Measurements from ENCODE around the gene SPATA19. TPM values are rescaled to one million over a fixed set of nuclear protein-coding genes. Genes with fewer than 3 reads are reported as not detected.

The SPATA19 gene, protein sequence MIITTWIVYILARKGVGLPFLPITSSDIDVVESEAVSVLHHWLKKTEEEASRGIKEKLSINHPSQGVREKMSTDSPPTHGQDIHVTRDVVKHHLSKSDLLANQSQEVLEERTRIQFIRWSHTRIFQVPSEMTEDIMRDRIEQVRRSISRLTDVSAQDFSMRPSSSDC
- total RNA-seq, result not detected in 2 replicates

DNA sequence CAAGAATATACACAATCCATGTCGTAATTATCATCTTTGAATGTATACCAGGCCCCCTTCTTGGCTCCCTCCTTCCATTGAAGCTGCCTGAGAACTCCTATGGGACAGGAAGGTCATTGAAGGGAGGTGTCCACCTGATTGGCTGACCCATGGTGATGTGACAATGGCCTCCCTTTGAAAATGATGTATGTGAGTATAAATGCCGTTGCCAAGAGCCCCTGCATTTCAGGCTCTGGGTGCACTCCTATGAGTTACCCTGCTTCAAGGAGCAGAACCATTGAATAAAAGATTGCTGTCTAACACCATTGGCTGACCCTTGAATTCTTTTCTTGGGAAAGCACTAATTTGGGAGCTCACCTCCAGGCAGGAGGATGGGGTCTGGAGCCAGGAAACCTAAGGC is at the start of gene SPATA19:
Gene SPATA19, minus strand, starts transcription at position 101 of the 400 bp plus-strand sequence. Its CDS starts 67 bp downstream, at position 34.
- TF ChIP-seq, protein P1, sequence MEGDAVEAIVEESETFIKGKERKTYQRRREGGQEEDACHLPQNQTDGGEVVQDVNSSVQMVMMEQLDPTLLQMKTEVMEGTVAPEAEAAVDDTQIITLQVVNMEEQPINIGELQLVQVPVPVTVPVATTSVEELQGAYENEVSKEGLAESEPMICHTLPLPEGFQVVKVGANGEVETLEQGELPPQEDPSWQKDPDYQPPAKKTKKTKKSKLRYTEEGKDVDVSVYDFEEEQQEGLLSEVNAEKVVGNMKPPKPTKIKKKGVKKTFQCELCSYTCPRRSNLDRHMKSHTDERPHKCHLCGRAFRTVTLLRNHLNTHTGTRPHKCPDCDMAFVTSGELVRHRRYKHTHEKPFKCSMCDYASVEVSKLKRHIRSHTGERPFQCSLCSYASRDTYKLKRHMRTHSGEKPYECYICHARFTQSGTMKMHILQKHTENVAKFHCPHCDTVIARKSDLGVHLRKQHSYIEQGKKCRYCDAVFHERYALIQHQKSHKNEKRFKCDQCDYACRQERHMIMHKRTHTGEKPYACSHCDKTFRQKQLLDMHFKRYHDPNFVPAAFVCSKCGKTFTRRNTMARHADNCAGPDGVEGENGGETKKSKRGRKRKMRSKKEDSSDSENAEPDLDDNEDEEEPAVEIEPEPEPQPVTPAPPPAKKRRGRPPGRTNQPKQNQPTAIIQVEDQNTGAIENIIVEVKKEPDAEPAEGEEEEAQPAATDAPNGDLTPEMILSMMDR (IDR thresholded peaks at IDR 0.05; ENCODE audit: insufficient read depth, low read length, severe bottlenecking), result no peak
- H3K36me3 ChIP-seq (ENCODE audit: control insufficient read depth, insufficient read depth, low read length), result no peaks in the 10 kb centered on the region
- no peaks in the 10 kb centered on the region for H3K27me3 ChIP-seq (ENCODE audit: control insufficient read depth, insufficient read depth, low read length)
- H3K4me3 ChIP-seq (ENCODE audit: low read depth, low read length), result no peak within 1 kb of the TSS
- DNase-seq (ENCODE audit: low read depth) (no peak), FAIRE-seq (no peak)

GRCh38 chr11:133895061-133895479 is 49.8 kb upstream of the SPATA19 start:
- FAIRE-seq, result no peak
- TF ChIP-seq, protein P1 (IDR thresholded peaks at IDR 0.05; ENCODE audit: insufficient read depth, low read length, severe bottlenecking), result no peak
- no peak for DNase-seq (ENCODE audit: low read depth)
- no peak overlapping the region for H3K4me3 ChIP-seq (ENCODE audit: low read depth, low read length)
- H3K36me3 ChIP-seq (ENCODE audit: control insufficient read depth, insufficient read depth, low read length), result no peaks in the 10 kb centered on the region
- no peaks in the 10 kb centered on the region for H3K27me3 ChIP-seq (ENCODE audit: control insufficient read depth, insufficient read depth, low read length)

- no peak for FAIRE-seq
- DNase-seq (ENCODE audit: low read depth), result no peak
- TF ChIP-seq, protein P1 (IDR thresholded peaks at IDR 0.05; ENCODE audit: insufficient read depth, low read length, severe bottlenecking), result no peak
- H3K27me3 ChIP-seq (ENCODE audit: control insufficient read depth, insufficient read depth, low read length), result no peaks in the 10 kb centered on the region
- H3K4me3 ChIP-seq (ENCODE audit: low read depth, low read length), result no peak overlapping the region
- no peaks in the 10 kb centered on the region for H3K36me3 ChIP-seq (ENCODE audit: control insufficient read depth, insufficient read depth, low read length)
These were observed 48.1 kb upstream of the SPATA19 start for GRCh38 chr11:133893381-133893780.

DNA sequence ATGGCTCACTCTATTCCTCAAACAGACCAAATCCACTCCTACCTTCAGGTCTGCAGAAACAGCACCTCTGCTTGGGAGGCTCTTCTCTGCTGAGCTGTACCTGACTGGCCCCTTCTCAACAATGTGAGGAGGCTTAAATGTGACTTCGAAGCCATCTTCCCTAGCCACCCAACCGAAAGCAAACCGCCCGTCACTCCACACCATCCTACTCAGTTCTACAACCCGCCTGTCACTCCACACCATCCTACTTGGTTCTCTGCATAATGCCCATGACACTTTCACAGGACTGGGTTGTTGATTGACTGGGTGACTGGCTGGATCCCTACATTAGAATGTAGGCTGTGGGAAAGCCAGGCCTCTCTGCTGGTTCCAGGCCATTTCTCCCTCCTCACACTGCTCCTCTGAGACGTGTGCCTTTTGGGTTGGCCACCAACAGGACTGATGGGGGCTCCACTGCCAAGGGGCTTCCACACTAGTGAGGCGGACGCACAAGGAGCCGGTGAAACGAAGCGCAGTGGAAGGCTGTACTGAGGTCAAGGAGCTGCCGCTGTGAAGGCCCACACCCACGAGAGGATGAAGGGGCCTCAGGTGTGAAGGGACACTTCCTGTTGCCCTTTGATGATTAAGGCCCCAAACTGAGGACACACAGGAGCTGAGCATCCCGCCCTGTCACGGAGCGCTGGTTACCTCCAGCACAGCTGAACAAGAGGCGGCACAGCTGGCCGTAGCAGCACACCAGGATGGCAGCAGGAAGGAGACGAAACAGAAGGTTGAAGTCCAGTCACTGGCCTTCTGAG is 47.5 kb upstream of the SPATA19 start:
- DNase-seq (ENCODE audit: low read depth) (no peak), FAIRE-seq (no peak)
- Histone ChIP-seq H3K27me3 (ENCODE audit: control insufficient read depth, insufficient read depth, low read length) (no peaks in the 10 kb centered on the region), H3K4me3 (ENCODE audit: low read depth, low read length) (no peak overlapping the region), H3K36me3 (ENCODE audit: control insufficient read depth, insufficient read depth, low read length) (no peaks in the 10 kb centered on the region)
- TF ChIP-seq, protein P1 (IDR thresholded peaks at IDR 0.05; ENCODE audit: insufficient read depth, low read length, severe bottlenecking), result no peak

DNA sequence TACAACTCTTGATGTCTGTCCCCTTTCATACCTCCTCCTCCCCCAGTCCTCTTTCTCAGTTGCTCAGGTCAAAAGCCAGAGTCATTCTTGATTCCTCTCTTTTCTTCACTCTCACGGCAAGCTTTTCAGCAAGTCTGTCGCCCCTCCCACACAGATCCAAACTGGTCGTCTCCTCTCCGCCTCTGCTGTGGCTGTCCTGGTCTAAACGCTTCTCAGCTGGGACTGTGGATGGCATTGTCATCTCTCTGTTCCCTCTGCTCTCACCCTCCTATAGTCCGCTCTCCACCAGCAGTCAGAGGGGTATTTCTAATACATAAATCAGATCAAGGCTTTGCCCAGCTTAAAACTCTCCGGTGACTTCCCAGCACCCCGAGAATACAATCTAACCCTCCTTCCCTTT is 46.8 kb upstream of the SPATA19 start:
- no peak for DNase-seq (ENCODE audit: low read depth)
- no peak for FAIRE-seq
- H3K27me3 ChIP-seq (ENCODE audit: control insufficient read depth, insufficient read depth, low read length), result no peaks in the 10 kb centered on the region
- no peaks in the 10 kb centered on the region for H3K36me3 ChIP-seq (ENCODE audit: control insufficient read depth, insufficient read depth, low read length)
- TF ChIP-seq, protein P1 (IDR thresholded peaks at IDR 0.05; ENCODE audit: insufficient read depth, low read length, severe bottlenecking), result no peak
- no peak overlapping the region for H3K4me3 ChIP-seq (ENCODE audit: low read depth, low read length)

Data from bronchial epithelial cell (primary cell).